Neural crest cell (in vitro differentiated cells): ENCODE results near the gene MFSD6L. TPM values are rescaled to one million over a fixed set of nuclear protein-coding genes. Genes with fewer than 3 reads are reported as not detected.
A peak's percentile ranks its signal among the peaks of the same experiment; 100 is the strongest.

Experiments used
- DNase-seq: peaks from one replicate; pipeline ENCODE4 v3.0.0; 2021; ENCODE audit warnings: low read depth, mixed read lengths, low spot score
- H3K27ac Mint-ChIP-seq: one replicate; pipeline ENCODE4 v1.8.0; 2021; ENCODE audit warnings: mild to moderate bottlenecking, mixed read lengths; ENCODE audit not compliant: unreplicated experiment
- H3K27me3 Mint-ChIP-seq: 2 replicates; pipeline ENCODE4 v1.8.0; 2021; ENCODE audit warnings: low read depth, mild to moderate bottlenecking, mixed read lengths
- H3K36me3 Mint-ChIP-seq: 2 replicates; pipeline ENCODE4 v1.8.0; 2021; ENCODE audit warnings: low read depth, mild to moderate bottlenecking, mixed read lengths
- H3K4me1 Mint-ChIP-seq: 2 replicates; pipeline ENCODE4 v1.8.0; 2021; ENCODE audit warnings: mixed read lengths
- H3K4me3 Mint-ChIP-seq: one replicate; pipeline ENCODE4 v1.8.0; 2021; ENCODE audit warnings: mild to moderate bottlenecking, mixed read lengths
- H3K9me3 Mint-ChIP-seq: 2 replicates; pipeline ENCODE4 v1.8.0; 2021; ENCODE audit warnings: mixed read lengths
- CTCF ChIP-seq: fragments of 200-600 bp; sonication (generic); conservative IDR thresholded peaks from 2 replicates; pipeline ENCODE4 v1.5.0; 2021; ENCODE audit warnings: antibody characterized with exemption, mild to moderate bottlenecking
- total RNA-seq: library from RNA; stranded (reverse); gene quantifications from 2 replicates; pipeline ENCODE4 v1.2.1, GENCODE V29; 2021

MFSD6L gene
- total RNA-seq, 1 donor from 2014 or later: not detected

GRCh38 chr17:8793649-8794048 is 5.5 kb downstream of the MFSD6L start:
- Mint-ChIP-seq H3K27me3 (peaks cover 23% of the 10 kb centered on the region), H3K27ac (no peak overlapping the region), H3K4me3 (no peak overlapping the region), H3K9me3 (peaks cover 5% of the 10 kb centered on the region), H3K36me3 (peaks cover 3% of the 10 kb centered on the region), H3K4me1 (peaks cover 13% of the 10 kb centered on the region)
- no peak for DNase-seq
- TF ChIP-seq CTCF: no peak

- Mint-ChIP-seq H3K4me1 (peaks cover 13% of the 10 kb centered on the region), H3K27me3 (peaks cover 13% of the 10 kb centered on the region), H3K27ac (no peak overlapping the region), H3K9me3 (peaks cover 5% of the 10 kb centered on the region), H3K36me3 (peaks cover 3% of the 10 kb centered on the region), H3K4me3 (no peak overlapping the region)
- no peak for DNase-seq
- no peak for TF ChIP-seq CTCF
These were observed 6.5 kb downstream of the MFSD6L start for GRCh38 chr17:8792646-8793045.

- peaks cover 13% of the 10 kb centered on the region for H3K4me1 Mint-ChIP-seq
- no peak overlapping the region for H3K27ac Mint-ChIP-seq
- no peak for DNase-seq
- no peak for TF ChIP-seq CTCF
- peaks cover 6% of the 10 kb centered on the region for H3K27me3 Mint-ChIP-seq
- H3K36me3 Mint-ChIP-seq: peaks cover 3% of the 10 kb centered on the region
- H3K4me3 Mint-ChIP-seq: no peak overlapping the region
- peaks cover 5% of the 10 kb centered on the region for H3K9me3 Mint-ChIP-seq
These were observed 7.3 kb downstream of the MFSD6L start for GRCh38 chr17:8791910-8792270.

GRCh38 chr17:8791248-8791909 is 7.8 kb downstream of the MFSD6L start:
- peak; percentile 57 for TF ChIP-seq CTCF
- peaks cover 5% of the 10 kb centered on the region for H3K9me3 Mint-ChIP-seq
- peaks cover 3% of the 10 kb centered on the region for H3K36me3 Mint-ChIP-seq
- H3K27me3 Mint-ChIP-seq: peaks cover 2% of the 10 kb centered on the region
- no peak overlapping the region for H3K4me3 Mint-ChIP-seq
- DNase-seq: no peak
- peaks cover 13% of the 10 kb centered on the region for H3K4me1 Mint-ChIP-seq
- H3K27ac Mint-ChIP-seq: no peak overlapping the region

- Mint-ChIP-seq H3K9me3 (peaks cover 5% of the 10 kb centered on the region), H3K27me3 (peaks cover 2% of the 10 kb centered on the region), H3K27ac (no peak overlapping the region), H3K4me3 (no peak overlapping the region), H3K36me3 (peaks cover 3% of the 10 kb centered on the region), H3K4me1 (peaks cover 9% of the 10 kb centered on the region)
- no peak for DNase-seq
- no peak for TF ChIP-seq CTCF
These were observed 9.4 kb downstream of the MFSD6L start for GRCh38 chr17:8789743-8790142.
